ENCODE results near the gene C1QTNF6.

C1QTNF6 gene

GRCh38 chr22:37157516-37158285 lies 30.3 kb downstream of the C1QTNF6 start:
- TF ChIP-seq ZFX (IDR thresholded peaks at IDR 0.05; ENCODE audit: borderline replicate concordance) = no peak
- TF ChIP-seq CTCF (IDR thresholded peaks at IDR 0.05) = no peak
- no peak overlapping the region for H3K27ac ChIP-seq

GRCh38 chr22:37156686-37157435 lies 31.2 kb downstream of the C1QTNF6 start:
- TF ChIP-seq ZFX (IDR thresholded peaks at IDR 0.05; ENCODE audit: borderline replicate concordance) (no peak), CTCF (IDR thresholded peaks at IDR 0.05) (no peak)
- no peak overlapping the region for H3K27ac ChIP-seq

- TF ChIP-seq ZFX (IDR thresholded peaks at IDR 0.05; ENCODE audit: borderline replicate concordance) (no peak), CTCF (IDR thresholded peaks at IDR 0.05) (no peak)
- no peak overlapping the region for H3K27ac ChIP-seq
Measured at GRCh38 chr22:37155971-37156370, 32.1 kb downstream of the C1QTNF6 start.

GRCh38 chr22:37154925-37155712 lies 32.9 kb downstream of the C1QTNF6 start:
- TF ChIP-seq ZFX (IDR thresholded peaks at IDR 0.05; ENCODE audit: borderline replicate concordance) (no peak), CTCF (IDR thresholded peaks at IDR 0.05) (no peak)
- no peak overlapping the region for H3K27ac ChIP-seq

- no peak overlapping the region for H3K27ac ChIP-seq
- TF ChIP-seq ZFX (IDR thresholded peaks at IDR 0.05; ENCODE audit: borderline replicate concordance) (no peak), CTCF (IDR thresholded peaks at IDR 0.05) (no peak)
Measured at GRCh38 chr22:37153901-37154300, 34.1 kb downstream of the C1QTNF6 start.

- no peak overlapping the region for H3K27ac ChIP-seq
- TF ChIP-seq CTCF (IDR thresholded peaks at IDR 0.05) (no peak), ZFX (IDR thresholded peaks at IDR 0.05; ENCODE audit: borderline replicate concordance) (no peak)
Measured at GRCh38 chr22:37151401-37151800, 36.6 kb downstream of the C1QTNF6 start.

Measured in 22Rv1 (cell line).